K562 (cell line): ENCODE data around the gene MMP2.

ENCODE experiments used
- EP300 ChIP-seq: IDR thresholded peaks from 2 replicates; pipeline ENCODE4 v1.6.1; 2012; ENCODE audit warnings: low read length, improper control_type of control experiment
- NBN ChIP-seq: fragments of 450-650 bp; IDR thresholded peaks from 2 replicates; pipeline ENCODE4 v1.6.1; 2016; ENCODE audit warnings: low read depth, mild to moderate bottlenecking
- NFIC ChIP-seq: fragments of 450-650 bp; IDR thresholded peaks from 2 replicates; pipeline ENCODE4 v1.6.1; 2017; ENCODE audit warnings: mild to moderate bottlenecking, inconsistent platforms
- SIX5 ChIP-seq, 2 experiments: IDR thresholded peaks; 2 replicates each; pipeline ENCODE4 v1.6.1; 2011; ENCODE audit warnings: low read length in 2 of 2, borderline replicate concordance in 1 of 2, low read depth in 1 of 2, mild to moderate bottlenecking in 1 of 2, moderate library complexity in 1 of 2; ENCODE audit not compliant: insufficient read depth in 1 of 2
- TARDBP ChIP-seq: fragments of 450-650 bp; IDR thresholded peaks from 2 replicates; pipeline ENCODE4 v1.6.1; 2016
- ZBTB11 ChIP-seq, 3 experiments: fragments of 200-800 bp in 1 of 3; fragments of 250-450 bp in 1 of 3; fragments of 450-650 bp in 1 of 3; sonication (Bioruptor Pico) in 1 of 3; sonication (Bioruptor generic) in 1 of 3; formaldehyde crosslinking in 1 of 3; IDR thresholded peaks; 2 replicates each; pipeline versions ENCODE4 v1.6.1 to v1.8.0; 2016 to 2022; ENCODE audit warnings: mild to moderate bottlenecking in 2 of 3, missing genetic modification characterization in 2 of 3, missing compliant biosample characterization in 1 of 3, moderate library complexity in 1 of 3
- ZEB2 ChIP-seq: fragments of 450-650 bp; IDR thresholded peaks from 2 replicates; pipeline ENCODE4 v1.6.1; 2016
- TF ChIP-seq, protein P1 (sequence below): IDR thresholded peaks from 2 replicates; pipeline ENCODE4 v1.6.1; 2014; ENCODE audit warnings: antibody characterized with exemption
- TF ChIP-seq, protein P2 (sequence below), 3 experiments: IDR thresholded peaks in 2 of 3; conservative IDR thresholded peaks in 1 of 3; 2 replicates each; pipeline ENCODE4 v1.5.1; 2011 to 2012; ENCODE audit warnings: low read length in 3 of 3, mild to moderate bottlenecking in 3 of 3, control low read depth in 2 of 3, improper control_type of control experiment in 1 of 3, inconsistent platforms in 1 of 3, low read depth in 1 of 3, mixed read lengths in 1 of 3, moderate library complexity in 1 of 3; ENCODE audit not compliant: insufficient read depth in 2 of 3

GRCh38 chr16:55539049-55539448 lies 60.1 kb downstream of the MMP2 start:
- no peak for TF ChIP-seq ZEB2
- TF ChIP-seq NBN = no peak
- TF ChIP-seq EP300 = no peak
- TF ChIP-seq TARDBP = no peak
- TF ChIP-seq NFIC = no peak
- no peak for TF ChIP-seq SIX5 (IDR thresholded peaks at IDR 0.05; ENCODE audit: borderline replicate concordance in 1 of 2, insufficient read depth in 1 of 2, low read depth in 1 of 2, low read length in 2 of 2)
- TF ChIP-seq, protein P1, sequence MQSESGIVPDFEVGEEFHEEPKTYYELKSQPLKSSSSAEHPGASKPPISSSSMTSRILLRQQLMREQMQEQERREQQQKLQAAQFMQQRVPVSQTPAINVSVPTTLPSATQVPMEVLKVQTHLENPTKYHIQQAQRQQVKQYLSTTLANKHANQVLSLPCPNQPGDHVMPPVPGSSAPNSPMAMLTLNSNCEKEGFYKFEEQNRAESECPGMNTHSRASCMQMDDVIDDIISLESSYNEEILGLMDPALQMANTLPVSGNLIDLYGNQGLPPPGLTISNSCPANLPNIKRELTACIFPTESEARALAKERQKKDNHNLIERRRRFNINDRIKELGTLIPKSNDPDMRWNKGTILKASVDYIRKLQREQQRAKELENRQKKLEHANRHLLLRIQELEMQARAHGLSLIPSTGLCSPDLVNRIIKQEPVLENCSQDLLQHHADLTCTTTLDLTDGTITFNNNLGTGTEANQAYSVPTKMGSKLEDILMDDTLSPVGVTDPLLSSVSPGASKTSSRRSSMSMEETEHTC = no peak
- no peak for TF ChIP-seq ZBTB11 (CRISPR knock-in tag; IDR thresholded peaks at IDR 0.05)
- TF ChIP-seq, protein P2, sequence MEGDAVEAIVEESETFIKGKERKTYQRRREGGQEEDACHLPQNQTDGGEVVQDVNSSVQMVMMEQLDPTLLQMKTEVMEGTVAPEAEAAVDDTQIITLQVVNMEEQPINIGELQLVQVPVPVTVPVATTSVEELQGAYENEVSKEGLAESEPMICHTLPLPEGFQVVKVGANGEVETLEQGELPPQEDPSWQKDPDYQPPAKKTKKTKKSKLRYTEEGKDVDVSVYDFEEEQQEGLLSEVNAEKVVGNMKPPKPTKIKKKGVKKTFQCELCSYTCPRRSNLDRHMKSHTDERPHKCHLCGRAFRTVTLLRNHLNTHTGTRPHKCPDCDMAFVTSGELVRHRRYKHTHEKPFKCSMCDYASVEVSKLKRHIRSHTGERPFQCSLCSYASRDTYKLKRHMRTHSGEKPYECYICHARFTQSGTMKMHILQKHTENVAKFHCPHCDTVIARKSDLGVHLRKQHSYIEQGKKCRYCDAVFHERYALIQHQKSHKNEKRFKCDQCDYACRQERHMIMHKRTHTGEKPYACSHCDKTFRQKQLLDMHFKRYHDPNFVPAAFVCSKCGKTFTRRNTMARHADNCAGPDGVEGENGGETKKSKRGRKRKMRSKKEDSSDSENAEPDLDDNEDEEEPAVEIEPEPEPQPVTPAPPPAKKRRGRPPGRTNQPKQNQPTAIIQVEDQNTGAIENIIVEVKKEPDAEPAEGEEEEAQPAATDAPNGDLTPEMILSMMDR (IDR thresholded peaks at IDR 0.05 in 2 of 3, conservative IDR thresholded peaks at IDR 0.05 in 1 of 3; ENCODE audit: insufficient read depth in 2 of 3, low read depth in 1 of 3, low read length in 3 of 3) = no peak
